GM19238 (cell line): ENCODE data around the gene CDK17.

Experiments
- DNase-seq: peaks from one replicate; pipeline ENCODE4 v3.0.0; 2011; ENCODE audit warnings: low spot score; ENCODE audit not compliant: insufficient read length

CDK17 gene

DNA sequence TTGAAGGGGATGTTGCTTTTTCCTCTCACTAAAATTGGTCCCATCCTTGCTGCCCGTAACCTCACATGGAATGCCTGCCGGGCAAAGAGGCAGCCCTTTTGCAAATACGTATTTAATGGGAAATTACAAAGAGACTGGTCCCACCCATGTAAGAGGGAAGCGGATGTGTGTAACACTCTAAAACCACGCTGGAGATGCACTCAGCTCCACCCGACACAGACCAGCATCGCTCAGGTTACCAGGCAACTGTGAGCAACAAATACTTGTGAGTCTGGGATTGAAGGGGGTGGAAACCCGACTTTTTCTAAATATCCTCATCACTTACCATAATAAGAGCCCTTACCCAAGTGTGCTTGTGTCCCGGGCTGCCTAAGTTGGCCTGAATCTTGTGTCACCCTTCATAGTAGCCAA, 158.4 kb downstream of the CDK17 start:
- no peak for DNase-seq

GRCh38 chr12:96241431-96241830, 158.8 kb downstream of the CDK17 start:
- no peak for DNase-seq

DNA sequence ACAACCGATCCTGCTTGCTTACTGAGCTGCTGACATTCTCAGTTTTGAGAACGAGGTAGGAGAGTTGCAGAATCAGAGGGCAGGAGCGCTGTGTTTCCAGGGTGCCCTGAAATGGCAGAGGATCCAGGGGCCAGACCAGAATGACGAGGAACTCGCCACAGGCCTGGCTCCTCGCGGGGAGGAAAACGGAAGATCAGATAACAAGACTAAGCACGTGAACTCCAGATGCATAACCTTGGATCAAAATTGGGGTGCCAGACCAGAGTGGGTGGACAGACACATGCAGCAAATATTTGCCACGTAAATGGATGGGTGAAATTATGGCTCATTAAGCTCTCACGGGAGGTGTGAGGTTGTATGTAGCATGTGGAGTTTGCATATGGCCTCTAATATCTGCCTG, 159.6 kb downstream of the CDK17 start:
- no peak for DNase-seq

DNA sequence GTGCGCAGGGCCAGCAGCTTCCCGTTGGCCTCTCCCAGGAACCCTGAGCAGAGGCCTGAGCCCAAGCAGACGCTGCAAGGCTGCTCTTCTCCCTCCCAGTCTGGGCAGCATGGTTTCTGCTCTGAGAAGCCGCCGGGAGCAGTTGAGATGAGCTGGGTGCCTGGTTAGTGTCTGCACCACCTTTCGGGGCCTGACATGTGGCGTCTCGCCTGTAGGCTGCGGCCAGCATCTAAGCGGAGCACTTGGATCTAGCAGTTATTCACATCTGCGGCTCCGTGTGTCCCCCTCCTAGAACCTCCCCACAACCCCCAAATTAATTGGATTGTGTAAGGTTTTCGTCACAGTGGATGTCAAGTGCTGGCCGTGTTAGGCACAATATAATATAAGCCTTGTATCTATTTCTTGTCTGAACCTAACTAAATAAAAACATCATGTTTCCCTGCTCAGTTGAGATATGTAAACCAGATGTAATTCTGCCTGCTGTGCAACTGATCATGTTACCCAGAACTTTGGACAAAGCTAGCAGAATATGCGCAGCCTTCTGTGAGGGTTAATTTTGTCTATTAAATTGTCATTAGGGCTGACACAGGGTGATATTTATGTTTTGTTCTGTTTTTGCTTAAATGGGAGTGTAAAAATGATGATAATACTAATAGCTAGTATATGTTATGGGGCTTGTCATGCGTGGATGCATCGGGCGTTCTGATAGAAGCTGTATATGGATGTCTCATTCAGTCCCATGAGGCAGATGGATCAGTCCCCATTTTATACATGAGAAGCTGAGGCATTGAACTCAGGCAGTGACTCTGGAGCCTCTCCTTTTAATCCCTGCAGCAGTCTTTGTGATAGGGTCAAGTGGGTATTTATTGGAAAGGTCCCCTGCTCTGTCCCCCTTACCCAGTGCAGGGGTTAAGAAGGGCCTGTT, 160.3 kb downstream of the CDK17 start:
- no peak for DNase-seq

DNA sequence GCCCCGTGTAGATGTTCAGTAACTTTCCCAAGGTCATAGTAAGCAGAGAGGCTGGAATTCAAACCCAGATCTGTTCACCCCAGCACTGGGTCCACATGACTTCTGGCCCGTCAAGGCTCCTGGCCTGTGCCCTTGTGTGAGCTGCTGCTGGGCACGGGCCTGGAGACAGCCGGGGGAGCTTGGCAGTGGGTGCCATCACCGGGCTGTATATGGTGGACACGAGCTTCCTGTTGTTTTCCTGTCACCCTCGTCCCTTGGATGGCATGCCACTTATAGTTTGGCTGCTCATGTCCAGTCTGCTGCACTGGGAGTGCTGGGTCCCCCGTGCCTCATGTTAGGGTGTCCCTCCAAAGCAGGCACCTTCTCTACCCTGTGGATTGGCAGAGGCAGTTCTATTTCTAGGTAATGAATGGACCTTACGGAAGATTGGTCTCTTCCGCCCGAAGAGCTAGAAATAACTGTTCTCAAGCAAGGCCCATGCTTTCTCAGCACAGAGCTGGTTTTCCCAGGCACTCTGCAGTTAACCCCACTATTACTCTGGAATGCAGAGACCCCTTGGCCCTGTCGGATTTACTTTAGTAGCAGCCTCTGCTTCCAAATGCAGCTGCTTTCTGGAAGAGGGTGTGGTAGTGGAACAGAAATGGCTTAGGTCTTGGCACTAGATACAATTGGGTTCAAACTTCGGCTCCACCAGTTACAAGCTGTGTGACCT, 161.7 kb downstream of the CDK17 start:
- no peak for DNase-seq

- DNase-seq = no peak
Observed at GRCh38 chr12:96237465-96238077, 162.7 kb downstream of the CDK17 start.

DNA sequence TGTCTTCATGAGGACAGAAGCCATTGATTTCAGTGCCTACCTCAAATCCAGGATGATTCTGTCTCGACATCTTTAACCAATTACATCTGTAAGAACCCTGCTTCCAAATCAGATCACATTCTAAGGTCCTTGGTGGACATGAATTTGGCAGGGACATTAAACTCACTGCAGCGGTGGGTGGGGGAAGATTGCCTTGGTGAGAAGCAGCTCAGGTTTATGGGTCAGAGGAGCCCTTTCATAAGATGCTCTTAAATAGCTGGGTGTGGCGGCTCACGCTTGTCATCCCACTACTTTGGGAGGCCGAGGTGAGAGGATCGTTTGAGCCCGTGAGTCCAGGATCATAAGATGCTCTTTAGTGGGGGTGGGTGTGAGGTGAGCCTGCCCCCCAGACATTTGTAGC, 163.2 kb downstream of the CDK17 start:
- no peak for DNase-seq

DNA sequence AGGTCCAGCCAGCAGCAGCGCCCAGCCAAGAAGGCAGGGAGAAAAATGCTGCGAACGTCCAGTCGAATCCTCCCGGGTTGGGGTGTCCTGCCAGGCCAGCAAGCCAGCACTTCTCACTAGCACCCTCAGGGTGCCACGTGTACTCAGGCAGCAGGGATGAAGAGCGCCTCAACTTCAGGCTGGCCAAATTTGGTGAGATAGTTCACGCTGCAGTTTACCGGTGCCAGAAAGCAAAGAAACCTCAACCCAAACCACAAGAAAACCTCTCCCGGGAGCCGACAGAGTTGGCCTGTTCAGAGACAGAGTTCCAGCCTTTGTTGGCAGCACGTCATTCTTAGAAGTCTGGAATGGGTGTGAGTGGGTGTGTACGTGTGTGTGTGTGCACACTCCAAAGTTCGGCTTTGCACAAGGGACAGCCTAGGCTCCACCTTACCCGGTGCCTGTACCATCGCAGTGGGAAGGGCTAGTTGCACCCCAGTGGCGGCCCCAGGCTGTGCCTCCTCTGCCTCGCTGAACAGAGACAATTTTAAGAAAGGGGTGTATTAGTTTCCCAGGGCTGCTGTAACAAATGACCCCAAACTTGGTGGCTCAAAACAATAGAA, 163.9 kb downstream of the CDK17 start:
- DNase-seq = no peak

- DNase-seq = no peak
Observed at GRCh38 chr12:96235484-96235826, 164.8 kb downstream of the CDK17 start.

GRCh38 chr12:96234591-96235483, 165.4 kb downstream of the CDK17 start:
- no peak for DNase-seq

DNA sequence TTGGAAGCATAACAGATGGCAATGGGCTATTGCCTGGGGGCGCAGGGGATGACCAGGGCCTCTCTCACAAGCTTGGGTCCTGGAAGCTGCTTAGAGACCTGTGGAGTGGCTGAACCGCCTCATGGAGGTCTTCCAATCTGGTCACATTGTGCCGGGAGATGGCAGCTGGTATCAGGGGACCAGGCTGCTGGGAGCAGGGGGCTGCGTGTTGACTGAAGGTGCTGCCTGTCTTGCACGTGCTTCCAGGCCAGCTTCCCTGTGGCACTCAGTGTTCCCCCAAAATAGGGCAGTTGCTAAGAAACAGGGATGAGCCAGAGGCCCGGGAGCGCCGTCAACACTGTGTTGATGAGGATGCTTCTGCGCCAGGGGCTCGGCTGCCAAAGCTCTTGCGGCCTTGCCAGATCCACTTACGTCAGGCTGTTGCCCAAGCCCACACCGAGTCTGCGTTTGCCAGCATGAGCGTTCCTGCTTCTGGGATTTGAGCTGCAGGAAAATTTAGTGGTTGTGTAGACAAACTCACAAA, 166.2 kb downstream of the CDK17 start:
- no peak for DNase-seq

DNA sequence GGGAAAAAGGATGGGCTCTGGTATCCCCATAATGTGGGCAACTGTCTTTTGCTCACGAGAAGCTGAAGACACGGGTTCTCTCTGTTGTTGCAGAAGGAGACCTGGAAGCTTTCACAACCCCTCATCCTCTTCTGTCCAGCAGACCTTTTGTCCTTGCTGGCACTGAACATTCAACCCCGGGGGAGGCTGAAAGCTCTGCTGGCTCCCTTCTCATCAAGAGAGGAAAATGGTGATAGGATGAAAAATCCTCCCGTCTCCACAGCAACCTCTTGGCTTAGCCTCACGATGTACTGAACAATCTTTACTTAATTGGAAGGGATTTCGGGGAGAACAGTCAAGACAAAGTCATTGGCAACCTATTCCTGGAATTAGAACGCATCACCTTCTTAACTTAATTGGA, 167.1 kb downstream of the CDK17 start:
- DNase-seq = no peak

DNA sequence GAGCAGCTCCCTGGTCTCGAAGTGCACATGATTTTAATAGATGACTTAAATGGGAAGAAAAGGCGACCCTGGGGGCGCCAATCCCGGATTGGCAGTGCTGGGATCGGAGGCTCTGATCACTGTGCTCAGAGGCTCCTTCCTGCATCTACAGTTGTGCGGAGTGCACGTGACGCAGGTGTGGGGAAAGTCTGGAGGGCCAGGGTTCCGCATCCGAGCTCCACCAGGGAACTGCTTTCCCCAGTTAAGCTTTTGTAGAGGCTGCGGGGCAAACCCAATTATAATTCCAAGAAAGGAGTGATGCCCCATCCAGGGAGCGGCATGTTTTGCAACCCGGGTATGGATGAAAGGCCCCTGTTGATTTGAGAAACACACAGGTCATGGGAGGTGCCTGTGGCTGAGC, 169.6 kb downstream of the CDK17 start:
- no peak for DNase-seq

DNA sequence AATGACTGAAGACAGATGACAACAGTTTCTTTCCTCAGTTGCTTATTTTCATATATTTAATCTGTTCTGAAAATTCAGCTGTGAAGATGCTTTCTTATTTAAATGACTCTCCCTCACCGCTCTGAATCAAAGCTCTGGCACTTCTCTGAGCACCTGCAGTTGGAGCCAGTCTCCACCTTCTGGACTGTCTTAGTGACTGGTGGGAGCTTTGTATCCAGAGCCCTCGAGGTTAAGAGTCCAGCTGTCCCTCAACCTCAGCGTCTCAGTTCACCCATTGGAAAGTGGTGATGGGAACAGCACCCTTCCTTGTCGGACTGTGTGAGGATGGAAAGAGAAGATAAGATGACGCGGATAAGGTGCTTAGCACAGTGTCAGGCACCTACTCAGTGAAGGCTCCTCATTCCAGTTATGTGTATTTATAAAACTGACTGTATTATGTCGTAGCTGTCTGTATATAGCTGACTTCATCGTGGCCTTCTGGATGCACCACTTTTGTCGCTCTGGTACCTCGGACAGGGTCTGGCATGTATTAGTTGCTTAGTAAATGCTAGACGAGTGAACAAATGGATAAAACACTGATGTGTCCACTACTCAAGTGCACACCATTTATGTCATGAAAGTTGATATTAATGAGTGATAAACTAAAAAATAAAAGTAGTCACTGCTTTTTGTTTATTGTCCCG, 171.5 kb downstream of the CDK17 start:
- no peak for DNase-seq
